ENCODE measurements around the gene BBS12. TPM values are rescaled to one million over a fixed set of nuclear protein-coding genes. Genes with fewer than 3 reads are reported as not detected.

The BBS12 gene
- polyA plus RNA-seq, 1 experiment = 1.9 TPM

GRCh38 chr4:122691988-122692387 lies 40.5 kb upstream of the BBS12 start:
- no peaks in the 10 kb centered on the region for H3K27me3 ChIP-seq (ENCODE audit: control insufficient read depth, insufficient read depth, low read length)
- ChIA-PET POLR2A (no interaction called here), CTCF (interaction anchor here (1.1 kb wide), 1 partner anchor 17 kb away, joined by 3 read pairs; no protein-coding TSS in a partner anchor)
- TF ChIP-seq, protein P1, sequence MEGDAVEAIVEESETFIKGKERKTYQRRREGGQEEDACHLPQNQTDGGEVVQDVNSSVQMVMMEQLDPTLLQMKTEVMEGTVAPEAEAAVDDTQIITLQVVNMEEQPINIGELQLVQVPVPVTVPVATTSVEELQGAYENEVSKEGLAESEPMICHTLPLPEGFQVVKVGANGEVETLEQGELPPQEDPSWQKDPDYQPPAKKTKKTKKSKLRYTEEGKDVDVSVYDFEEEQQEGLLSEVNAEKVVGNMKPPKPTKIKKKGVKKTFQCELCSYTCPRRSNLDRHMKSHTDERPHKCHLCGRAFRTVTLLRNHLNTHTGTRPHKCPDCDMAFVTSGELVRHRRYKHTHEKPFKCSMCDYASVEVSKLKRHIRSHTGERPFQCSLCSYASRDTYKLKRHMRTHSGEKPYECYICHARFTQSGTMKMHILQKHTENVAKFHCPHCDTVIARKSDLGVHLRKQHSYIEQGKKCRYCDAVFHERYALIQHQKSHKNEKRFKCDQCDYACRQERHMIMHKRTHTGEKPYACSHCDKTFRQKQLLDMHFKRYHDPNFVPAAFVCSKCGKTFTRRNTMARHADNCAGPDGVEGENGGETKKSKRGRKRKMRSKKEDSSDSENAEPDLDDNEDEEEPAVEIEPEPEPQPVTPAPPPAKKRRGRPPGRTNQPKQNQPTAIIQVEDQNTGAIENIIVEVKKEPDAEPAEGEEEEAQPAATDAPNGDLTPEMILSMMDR (IDR thresholded peaks at IDR 0.05; ENCODE audit: insufficient read depth, low read depth, low read length) = no peak
- no peaks in the 10 kb centered on the region for H3K36me3 ChIP-seq (ENCODE audit: control insufficient read depth, insufficient read depth, low read length)
- H3K4me3 ChIP-seq (ENCODE audit: low read depth, low read length) = no peak overlapping the region
- DNase-seq (ENCODE audit: low read depth) = no peak

DNA sequence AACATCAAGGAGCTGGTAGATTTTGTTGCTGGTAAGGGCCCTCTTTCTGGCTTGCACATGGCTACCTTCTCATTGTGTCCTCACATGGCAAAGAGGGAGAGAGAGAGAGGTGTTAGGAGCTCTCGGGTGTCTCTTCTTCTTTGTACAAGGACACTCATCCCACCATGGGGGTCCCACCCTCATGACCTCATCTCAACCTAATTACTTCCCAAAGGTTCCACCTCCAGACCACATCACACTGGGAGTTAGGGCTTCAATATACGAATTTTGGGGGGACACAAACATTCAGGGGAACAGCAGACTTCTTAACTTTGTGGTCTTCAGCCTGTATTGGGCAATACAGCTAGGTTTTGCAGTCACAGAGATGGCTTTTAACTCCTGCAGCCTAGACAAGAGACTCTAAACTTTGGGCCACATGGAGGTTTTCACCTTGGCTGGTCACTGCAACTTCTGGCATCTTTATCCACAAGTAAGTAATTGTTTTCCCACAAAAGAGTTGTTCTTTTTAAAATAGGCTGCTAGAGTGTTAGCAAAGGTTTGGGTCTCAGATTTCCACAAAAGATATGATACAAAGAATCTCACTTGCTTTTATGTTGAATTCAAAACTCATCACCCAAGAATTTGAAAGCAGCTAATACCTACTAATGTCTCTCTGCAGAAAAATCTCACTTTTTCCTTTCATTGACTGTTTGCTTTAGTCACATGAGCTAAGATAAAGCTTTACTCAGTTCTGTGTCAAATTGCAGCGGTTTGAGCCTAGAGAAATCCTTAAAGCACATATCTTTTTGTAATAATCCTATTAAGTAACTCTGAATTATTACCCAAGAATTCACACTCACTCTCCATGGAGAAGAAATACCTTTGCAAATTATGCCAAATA lies 39.6 kb upstream of the BBS12 start:
- no peaks in the 10 kb centered on the region for H3K36me3 ChIP-seq (ENCODE audit: control insufficient read depth, insufficient read depth, low read length)
- H3K4me3 ChIP-seq (ENCODE audit: low read depth, low read length) = no peak overlapping the region
- no peak for DNase-seq (ENCODE audit: low read depth)
- no peaks in the 10 kb centered on the region for H3K27me3 ChIP-seq (ENCODE audit: control insufficient read depth, insufficient read depth, low read length)
- POLR2A ChIA-PET = no interaction called here
- CTCF ChIA-PET = interaction anchor here (0.6 to 1.6 kb wide), 2 partner anchors 24 to 210 kb away, joined by 3 read pairs; no protein-coding TSS in a partner anchor
- TF ChIP-seq, protein P1 (IDR thresholded peaks at IDR 0.05; ENCODE audit: insufficient read depth, low read depth, low read length) = no peak

- POLR2A ChIA-PET = no interaction called here
- TF ChIP-seq, protein P1 (IDR thresholded peaks at IDR 0.05; ENCODE audit: insufficient read depth, low read depth, low read length) = no peak
- no peak for DNase-seq (ENCODE audit: low read depth)
- H3K36me3 ChIP-seq (ENCODE audit: control insufficient read depth, insufficient read depth, low read length) = no peaks in the 10 kb centered on the region
- H3K4me3 ChIP-seq (ENCODE audit: low read depth, low read length) = no peak overlapping the region
- CTCF ChIA-PET = no interaction called here
- no peaks in the 10 kb centered on the region for H3K27me3 ChIP-seq (ENCODE audit: control insufficient read depth, insufficient read depth, low read length)
Observed at GRCh38 chr4:122695226-122695625, 37.3 kb upstream of the BBS12 start.

GRCh38 chr4:122700178-122700725 lies 32.3 kb upstream of the BBS12 start:
- H3K4me3 ChIP-seq (ENCODE audit: low read depth, low read length) = no peak overlapping the region
- ChIA-PET CTCF (interaction anchor here (0.7 to 1.0 kb wide), 3 partner anchors 11 to 119 kb away, joined by 3 to 4 read pairs (median 3); no protein-coding TSS in a partner anchor), POLR2A (interaction anchor here (0.7 kb wide), 1 partner anchor 21 kb away, joined by 4 read pairs; no protein-coding TSS in a partner anchor)
- H3K27me3 ChIP-seq (ENCODE audit: control insufficient read depth, insufficient read depth, low read length) = no peaks in the 10 kb centered on the region
- DNase-seq (ENCODE audit: low read depth) = no peak
- no peaks in the 10 kb centered on the region for H3K36me3 ChIP-seq (ENCODE audit: control insufficient read depth, insufficient read depth, low read length)
- TF ChIP-seq, protein P1 (IDR thresholded peaks at IDR 0.05; ENCODE audit: insufficient read depth, low read depth, low read length) = no peak

DNA sequence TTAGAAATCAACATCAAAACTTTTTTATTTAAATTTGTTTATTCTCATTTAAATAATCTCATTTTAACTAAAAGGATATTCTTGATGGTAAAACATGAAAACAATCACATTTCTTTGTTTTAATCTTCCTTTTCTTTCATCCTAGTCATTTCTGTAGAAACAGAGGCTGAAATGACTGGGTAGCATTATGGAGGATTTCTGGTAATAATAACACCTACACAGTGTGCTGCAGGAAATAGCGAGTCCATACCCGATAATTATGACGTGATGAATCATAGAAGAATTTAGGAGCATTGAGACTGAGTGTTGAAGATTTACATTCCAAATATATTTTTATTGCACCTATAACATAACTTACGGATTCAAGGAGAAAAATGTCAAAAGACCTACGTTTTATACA lies 31.4 kb upstream of the BBS12 start:
- TF ChIP-seq, protein P1 (IDR thresholded peaks at IDR 0.05; ENCODE audit: insufficient read depth, low read depth, low read length) = no peak
- H3K36me3 ChIP-seq (ENCODE audit: control insufficient read depth, insufficient read depth, low read length) = no peaks in the 10 kb centered on the region
- no peak overlapping the region for H3K4me3 ChIP-seq (ENCODE audit: low read depth, low read length)
- CTCF ChIA-PET = interaction anchor here (1.0 kb wide), 1 partner anchor 10 kb away, joined by 4 read pairs; no protein-coding TSS in a partner anchor
- no peaks in the 10 kb centered on the region for H3K27me3 ChIP-seq (ENCODE audit: control insufficient read depth, insufficient read depth, low read length)
- POLR2A ChIA-PET = no interaction called here
- no peak for DNase-seq (ENCODE audit: low read depth)
